Ascending aorta (tissue), 2 donors: Measurements from ENCODE around the gene SIK3. TPM values are rescaled to one million over a fixed set of nuclear protein-coding genes. Genes with fewer than 3 reads are reported as not detected.

ENCODE experiments used
- DNase-seq, 2 donors: peaks; one replicate each; pipeline ENCODE4 v3.0.0-alpha.2; 2019; ENCODE audit warnings: low spot score in 2 of 2
- H3K27ac ChIP-seq, 2 donors: fragments of 200-600 bp; sonication (generic); one replicate each; pipeline ENCODE4 v1.5.1; 2016 to 2017; ENCODE audit warnings: mild to moderate bottlenecking in 1 of 2
- H3K27me3 ChIP-seq: fragments of 200-600 bp; sonication (generic); one replicate; pipeline ENCODE4 v1.5.1; 2017
- H3K36me3 ChIP-seq, 2 donors: fragments of 200-600 bp; sonication (generic); one replicate each; pipeline ENCODE4 v1.5.1; 2016
- H3K4me1 ChIP-seq, 2 donors: fragments of 200-600 bp; sonication (generic); one replicate each; pipeline ENCODE4 v1.5.1; 2016 to 2017; ENCODE audit warnings: mild to moderate bottlenecking in 1 of 2
- H3K4me3 ChIP-seq, 2 donors: fragments of 200-600 bp; sonication (generic); one replicate each; pipeline ENCODE4 v1.5.1; 2016 to 2017; ENCODE audit warnings: mild to moderate bottlenecking in 1 of 2
- H3K9me3 ChIP-seq, 2 donors: fragments of 200-600 bp; sonication (generic); one replicate each; pipeline ENCODE4 v1.5.1; 2016
- intact Hi-C: fragments of 100-400 bp; cut with DNase I; formaldehyde crosslinking; loops from one replicate; pipeline ENCODE4 v1.15.1; 2023
- total RNA-seq: library from RNA; depleted of rRNA; stranded (reverse); fragments of >200 nt; gene quantifications from one replicate; pipeline ENCODE4 v1.1.0, GENCODE V29; 2016
- TF ChIP-seq, protein P1 (sequence below), 3 experiments: fragments of 200-600 bp in 2 of 3; fragments of 450-650 bp in 1 of 3; sonication (generic) in 2 of 3; IDR thresholded peaks; one replicate each; pipeline ENCODE4 v1.5.1; 2016 to 2019; ENCODE audit warnings: antibody characterized with exemption in 3 of 3, mild to moderate bottlenecking in 1 of 3, moderate library complexity in 1 of 3

The SIK3 gene
- total RNA-seq, 1 donor from 2014 or later, result 22.5 TPM

DNA sequence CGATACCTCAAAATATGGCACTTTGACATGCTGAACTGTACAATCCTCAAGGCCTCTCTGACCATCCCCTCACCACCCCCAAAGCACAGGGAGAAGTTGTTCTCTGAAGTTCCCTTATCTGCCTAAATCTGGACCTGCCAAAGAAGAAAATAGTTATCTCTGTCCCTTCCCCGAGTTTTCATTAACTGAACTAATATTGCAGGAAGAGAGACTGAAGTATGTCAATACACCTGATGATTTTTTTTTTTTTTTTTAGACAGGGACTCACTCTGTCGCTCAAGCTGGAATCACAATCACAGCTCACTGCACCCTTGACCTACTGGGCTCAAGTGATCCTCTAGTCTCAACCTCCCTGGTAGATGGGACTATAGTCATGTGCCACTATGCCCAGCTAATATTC lies 75.0 kb downstream of the SIK3 start:
- no peaks in the 10 kb centered on the region for H3K4me1 ChIP-seq
- no peaks in the 10 kb centered on the region for H3K9me3 ChIP-seq
- no peak overlapping the region for H3K4me3 ChIP-seq
- DNase-seq, result no peak
- TF ChIP-seq, protein P1, sequence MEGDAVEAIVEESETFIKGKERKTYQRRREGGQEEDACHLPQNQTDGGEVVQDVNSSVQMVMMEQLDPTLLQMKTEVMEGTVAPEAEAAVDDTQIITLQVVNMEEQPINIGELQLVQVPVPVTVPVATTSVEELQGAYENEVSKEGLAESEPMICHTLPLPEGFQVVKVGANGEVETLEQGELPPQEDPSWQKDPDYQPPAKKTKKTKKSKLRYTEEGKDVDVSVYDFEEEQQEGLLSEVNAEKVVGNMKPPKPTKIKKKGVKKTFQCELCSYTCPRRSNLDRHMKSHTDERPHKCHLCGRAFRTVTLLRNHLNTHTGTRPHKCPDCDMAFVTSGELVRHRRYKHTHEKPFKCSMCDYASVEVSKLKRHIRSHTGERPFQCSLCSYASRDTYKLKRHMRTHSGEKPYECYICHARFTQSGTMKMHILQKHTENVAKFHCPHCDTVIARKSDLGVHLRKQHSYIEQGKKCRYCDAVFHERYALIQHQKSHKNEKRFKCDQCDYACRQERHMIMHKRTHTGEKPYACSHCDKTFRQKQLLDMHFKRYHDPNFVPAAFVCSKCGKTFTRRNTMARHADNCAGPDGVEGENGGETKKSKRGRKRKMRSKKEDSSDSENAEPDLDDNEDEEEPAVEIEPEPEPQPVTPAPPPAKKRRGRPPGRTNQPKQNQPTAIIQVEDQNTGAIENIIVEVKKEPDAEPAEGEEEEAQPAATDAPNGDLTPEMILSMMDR (IDR thresholded peaks at IDR 0.05), result no peak
- H3K27me3 ChIP-seq, result no peaks in the 10 kb centered on the region
- intact Hi-C loops, result no loop called here
- no peaks in the 10 kb centered on the region for H3K36me3 ChIP-seq
- no peak overlapping the region for H3K27ac ChIP-seq

DNA sequence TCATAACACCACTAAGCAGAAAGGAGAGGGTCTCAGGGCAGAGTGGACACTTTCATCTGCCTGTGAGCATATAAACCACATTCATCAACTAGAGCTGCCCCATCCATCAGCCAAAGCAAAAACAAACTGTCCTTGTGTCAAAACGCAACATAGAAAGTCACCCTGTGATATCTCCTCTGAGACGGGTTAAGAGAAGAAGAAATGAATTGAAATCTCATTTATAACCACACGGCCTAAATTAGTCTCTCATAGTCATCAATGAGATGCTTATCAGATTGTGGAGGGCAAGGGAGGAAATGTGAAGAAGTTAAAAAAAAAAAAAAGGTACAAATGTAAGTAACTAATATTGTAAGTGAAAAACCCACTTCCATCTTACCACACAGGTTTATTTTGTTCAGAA lies 75.7 kb downstream of the SIK3 start:
- TF ChIP-seq, protein P1 (IDR thresholded peaks at IDR 0.05), result no peak
- no peak for DNase-seq
- Histone ChIP-seq H3K27me3 (no peaks in the 10 kb centered on the region), H3K9me3 (no peaks in the 10 kb centered on the region), H3K27ac (no peak overlapping the region), H3K4me1 (no peaks in the 10 kb centered on the region), H3K36me3 (no peaks in the 10 kb centered on the region), H3K4me3 (no peak overlapping the region)
- intact Hi-C loops, result no loop called here

DNA sequence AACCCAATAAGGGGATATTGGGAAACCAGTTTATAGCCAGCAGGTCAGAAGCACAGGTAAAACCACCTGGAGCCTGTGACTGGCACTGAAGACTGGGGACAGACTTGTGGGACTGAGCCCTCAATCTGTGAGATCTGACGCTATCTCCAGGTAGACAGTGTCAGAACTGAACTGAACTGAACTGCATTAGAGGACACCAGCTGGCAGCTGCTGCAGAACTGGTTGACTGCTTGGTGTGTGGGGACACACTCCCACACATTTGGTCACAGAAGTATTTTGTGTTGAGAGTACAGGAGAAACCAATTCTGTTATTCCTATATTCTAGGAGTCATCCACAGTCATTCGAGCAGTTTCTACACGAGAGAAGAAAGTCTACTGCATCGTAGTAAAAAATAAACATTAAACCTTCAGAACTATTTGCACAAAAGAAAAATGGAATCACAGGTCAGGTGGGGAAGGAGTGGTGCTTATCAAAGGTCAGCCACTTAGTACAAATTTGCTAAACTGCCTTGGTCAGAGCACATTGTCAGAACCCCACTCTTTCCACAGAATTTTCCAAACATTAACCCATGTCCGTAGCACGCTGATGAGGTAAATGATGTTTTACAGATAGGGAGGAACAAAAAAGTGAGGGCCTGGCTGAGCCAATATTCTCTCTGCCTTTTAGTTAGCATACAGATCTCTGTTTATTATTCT lies 77.2 kb downstream of the SIK3 start:
- Histone ChIP-seq H3K4me1 (no peaks in the 10 kb centered on the region), H3K4me3 (no peak overlapping the region), H3K36me3 (no peaks in the 10 kb centered on the region), H3K9me3 (no peaks in the 10 kb centered on the region), H3K27me3 (no peaks in the 10 kb centered on the region), H3K27ac (no peak overlapping the region)
- intact Hi-C loops, result no loop called here
- no peak for DNase-seq
- TF ChIP-seq, protein P1 (IDR thresholded peaks at IDR 0.05), result no peak

DNA sequence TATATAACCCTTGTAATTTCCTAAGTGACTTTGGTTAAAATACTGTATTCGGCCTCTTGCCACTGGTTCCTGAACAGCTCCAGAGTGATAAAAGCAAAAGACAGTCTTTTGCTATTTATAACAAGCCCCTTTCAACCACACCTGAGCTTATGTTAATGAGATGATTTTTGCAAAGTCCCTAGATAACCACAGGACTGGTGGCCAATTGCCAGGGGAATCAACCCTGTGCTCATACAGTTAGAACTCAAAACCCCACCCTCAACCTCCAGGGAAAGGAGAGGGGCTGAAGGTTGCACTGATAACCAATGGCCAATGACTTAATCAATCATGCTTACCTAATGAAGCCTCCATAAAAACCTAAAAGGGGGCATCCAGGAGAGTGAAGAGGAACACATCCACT lies 77.9 kb downstream of the SIK3 start:
- Histone ChIP-seq H3K27ac (no peak overlapping the region), H3K36me3 (no peaks in the 10 kb centered on the region), H3K4me1 (no peaks in the 10 kb centered on the region), H3K9me3 (no peaks in the 10 kb centered on the region), H3K27me3 (no peaks in the 10 kb centered on the region), H3K4me3 (no peak overlapping the region)
- TF ChIP-seq, protein P1 (IDR thresholded peaks at IDR 0.05), result no peak
- DNase-seq, result no peak
- intact Hi-C loops, result no loop called here

DNA sequence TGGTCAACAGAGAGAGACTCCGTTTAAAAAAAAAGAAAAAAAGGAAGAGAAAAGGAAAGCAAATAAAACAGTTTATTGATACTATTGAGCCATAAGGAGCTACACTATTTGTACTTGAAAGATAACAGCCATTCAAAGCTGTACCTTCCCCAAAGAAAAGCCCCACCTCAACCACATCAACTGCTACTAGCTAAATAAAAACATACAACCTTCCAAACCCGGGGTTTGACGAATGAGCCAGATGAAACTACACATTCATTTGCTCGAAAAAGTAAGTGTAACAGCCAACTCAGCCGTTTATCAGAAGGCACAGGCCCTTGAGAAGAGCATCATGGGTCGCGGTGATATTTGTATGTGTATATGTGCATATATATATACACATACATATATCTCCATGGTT lies 78.4 kb downstream of the SIK3 start:
- Histone ChIP-seq H3K4me1 (no peaks in the 10 kb centered on the region), H3K9me3 (no peaks in the 10 kb centered on the region), H3K36me3 (no peaks in the 10 kb centered on the region), H3K27ac (no peak overlapping the region), H3K4me3 (no peak overlapping the region), H3K27me3 (no peaks in the 10 kb centered on the region)
- no peak for DNase-seq
- intact Hi-C loops, result no loop called here
- TF ChIP-seq, protein P1 (IDR thresholded peaks at IDR 0.05), result no peak

DNA sequence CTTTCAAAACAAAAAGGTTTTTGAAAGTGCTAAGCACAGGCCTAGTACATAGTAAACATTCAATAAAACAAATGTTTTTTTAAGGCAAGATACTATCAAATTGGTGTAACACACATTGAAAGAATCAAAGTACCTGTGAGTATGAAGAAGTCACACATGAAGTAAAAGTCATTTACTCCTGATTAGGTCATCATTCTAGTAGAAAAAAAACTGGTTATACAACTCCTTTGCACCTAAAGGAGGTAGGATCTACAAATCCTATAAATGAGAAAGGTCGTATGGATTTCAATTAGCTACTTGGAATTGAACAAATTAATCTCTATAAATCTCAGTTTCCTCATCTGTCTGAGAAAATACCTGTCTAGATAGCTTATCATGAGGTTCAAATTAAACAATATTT lies 80.8 kb downstream of the SIK3 start:
- no peak for DNase-seq
- Histone ChIP-seq H3K27me3 (no peaks in the 10 kb centered on the region), H3K9me3 (no peaks in the 10 kb centered on the region), H3K36me3 (no peaks in the 10 kb centered on the region), H3K27ac (no peak overlapping the region), H3K4me1 (no peaks in the 10 kb centered on the region), H3K4me3 (no peak overlapping the region)
- TF ChIP-seq, protein P1 (IDR thresholded peaks at IDR 0.05), result no peak
- intact Hi-C loops, result no loop called here
